ELR (cell line): ENCODE data around the gene CTDSPL2.
"Not testable (repeated sequence)": the region's sequence is repeated elsewhere in the genome, so short reads cannot be mapped to it uniquely, and the experiment has no call there.

Experiments used
- DNase-seq: peaks from one replicate; pipeline ENCODE4 v3.0.0-alpha.2; 2015; ENCODE audit warnings: low read depth

The CTDSPL2 gene

DNA sequence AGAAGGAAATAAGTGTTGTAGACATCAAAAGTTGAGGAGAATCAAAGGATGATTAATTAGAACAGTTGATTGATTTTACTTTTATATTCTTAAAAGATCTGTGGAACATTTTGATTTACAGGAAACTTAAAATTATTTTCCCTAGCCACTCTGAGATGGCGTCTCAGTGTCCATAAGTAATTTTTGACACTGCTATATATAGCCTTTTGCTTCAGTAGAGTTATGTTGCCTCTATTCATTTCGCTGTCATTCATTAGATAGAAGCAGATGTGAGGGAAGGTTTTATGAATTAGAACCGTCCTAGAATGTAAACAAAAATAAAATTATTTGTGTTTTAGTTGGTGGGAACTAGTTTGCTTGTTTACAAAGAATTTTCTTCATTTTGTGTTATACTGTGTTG, 58.5 kb downstream of the CTDSPL2 start:
- no peak for DNase-seq

DNA sequence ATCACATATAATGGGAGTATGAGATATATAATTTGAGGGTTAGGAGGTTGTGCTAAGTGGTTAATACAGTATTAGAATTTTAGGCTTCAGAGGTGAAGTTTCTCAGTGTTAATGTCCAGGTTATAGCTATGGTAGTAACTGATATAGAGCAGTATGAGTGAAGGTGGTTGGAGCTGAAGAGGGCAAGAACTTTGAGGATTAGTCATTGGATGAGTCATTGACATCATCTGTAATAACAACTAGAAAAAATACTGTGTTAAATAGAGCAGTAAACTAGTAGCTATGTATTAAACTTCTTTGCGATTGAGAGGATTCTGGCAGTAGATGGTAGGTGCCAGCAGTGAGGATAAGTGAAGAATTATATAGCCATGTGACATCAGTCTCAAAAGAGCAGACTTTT, 62.0 kb downstream of the CTDSPL2 start:
- peak; percentile 90 for DNase-seq

DNA sequence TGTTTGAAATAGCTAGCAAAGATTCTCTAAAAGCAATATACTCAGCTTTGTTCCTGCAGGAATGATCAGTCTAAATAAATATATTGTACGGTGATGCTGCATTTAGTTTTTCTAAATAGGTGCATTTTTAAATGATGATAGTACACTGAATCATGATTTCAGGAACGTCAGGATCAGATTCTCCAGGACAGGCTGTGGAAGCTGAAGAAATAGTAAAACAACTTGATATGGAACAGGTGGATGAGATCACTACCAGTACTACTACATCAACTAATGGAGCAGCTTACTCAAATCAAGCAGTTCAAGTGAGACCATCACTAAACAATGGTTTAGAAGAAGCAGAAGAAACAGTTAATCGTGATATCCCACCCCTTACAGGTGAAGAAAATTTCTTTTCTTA, 63.2 kb downstream of the CTDSPL2 start:
- peak; percentile 69 for DNase-seq

GRCh38 chr15:44492040-44492439, 64.6 kb downstream of the CTDSPL2 start:
- DNase-seq: no peak

DNA sequence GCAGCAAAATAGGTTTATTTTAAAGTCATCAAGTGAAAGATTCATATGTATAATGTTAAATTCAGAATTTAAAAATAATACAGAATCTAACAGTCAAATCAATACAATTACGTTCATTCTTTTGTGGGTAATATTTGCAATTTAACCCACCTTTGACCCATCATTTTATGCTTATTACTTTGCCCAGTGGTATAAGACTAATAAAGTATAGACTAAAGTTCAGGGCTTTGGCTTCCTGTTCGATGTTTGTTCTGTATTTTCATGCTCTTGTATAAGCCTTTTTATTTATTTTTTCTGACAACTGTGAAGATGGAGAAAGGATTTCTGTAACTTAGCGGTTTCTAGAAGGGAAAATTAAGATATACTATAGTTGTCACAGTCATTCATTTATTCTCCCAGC, 65.2 kb downstream of the CTDSPL2 start:
- no peak for DNase-seq

DNA sequence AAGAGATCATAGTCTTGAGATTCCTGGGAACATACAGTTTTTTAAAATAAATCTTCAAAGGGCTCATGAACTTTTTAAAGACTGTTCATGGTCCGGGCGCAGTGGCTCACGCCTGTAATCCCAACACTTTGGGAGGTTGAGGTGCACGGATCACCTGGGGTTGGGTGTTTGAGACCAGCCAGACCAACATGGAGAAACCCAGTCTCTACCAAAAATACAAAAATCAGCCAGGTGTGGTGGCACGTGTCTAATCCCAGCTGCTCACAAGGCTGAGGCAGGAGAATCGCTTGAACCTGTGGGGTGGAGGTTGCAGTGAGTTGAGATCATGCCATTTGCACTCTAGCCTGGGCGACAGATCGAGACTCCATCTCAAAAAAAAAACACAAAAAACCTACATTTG, 68.1 kb downstream of the CTDSPL2 start:
- no peak for DNase-seq

GRCh38 chr15:44500555-44500954, 73.1 kb downstream of the CTDSPL2 start:
- DNase-seq: no peak

- DNase-seq: peak; percentile 63
Observed at GRCh38 chr15:44501768-44502366, 74.4 kb downstream of the CTDSPL2 start.

GRCh38 chr15:44516436-44516835, 89.0 kb downstream of the CTDSPL2 start:
- no peak for DNase-seq

- no peak for DNase-seq
Observed at GRCh38 chr15:44519537-44519936, 92.1 kb downstream of the CTDSPL2 start.

DNA sequence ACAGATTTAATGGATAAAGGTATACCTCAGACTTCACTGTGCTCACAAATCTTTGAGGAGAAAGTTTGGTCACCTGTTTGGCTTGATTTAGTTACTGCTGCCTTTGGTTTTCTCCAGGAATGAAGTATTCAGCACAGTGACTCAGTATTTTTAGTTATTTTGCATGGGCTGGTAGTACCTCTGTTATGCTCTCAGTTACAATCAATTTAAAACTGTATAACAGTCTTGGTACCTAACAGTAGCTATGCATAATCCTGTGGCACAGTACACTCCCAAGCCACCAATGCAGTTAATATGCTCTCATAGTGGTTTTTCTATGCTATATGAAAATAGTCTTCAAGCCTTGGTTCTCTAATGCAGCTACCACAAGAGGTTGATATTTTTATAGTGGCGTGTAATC, 97.6 kb downstream of the CTDSPL2 start:
- no peak for DNase-seq

GRCh38 chr15:44527241-44527640, 99.8 kb downstream of the CTDSPL2 start:
- no peak for DNase-seq

DNA sequence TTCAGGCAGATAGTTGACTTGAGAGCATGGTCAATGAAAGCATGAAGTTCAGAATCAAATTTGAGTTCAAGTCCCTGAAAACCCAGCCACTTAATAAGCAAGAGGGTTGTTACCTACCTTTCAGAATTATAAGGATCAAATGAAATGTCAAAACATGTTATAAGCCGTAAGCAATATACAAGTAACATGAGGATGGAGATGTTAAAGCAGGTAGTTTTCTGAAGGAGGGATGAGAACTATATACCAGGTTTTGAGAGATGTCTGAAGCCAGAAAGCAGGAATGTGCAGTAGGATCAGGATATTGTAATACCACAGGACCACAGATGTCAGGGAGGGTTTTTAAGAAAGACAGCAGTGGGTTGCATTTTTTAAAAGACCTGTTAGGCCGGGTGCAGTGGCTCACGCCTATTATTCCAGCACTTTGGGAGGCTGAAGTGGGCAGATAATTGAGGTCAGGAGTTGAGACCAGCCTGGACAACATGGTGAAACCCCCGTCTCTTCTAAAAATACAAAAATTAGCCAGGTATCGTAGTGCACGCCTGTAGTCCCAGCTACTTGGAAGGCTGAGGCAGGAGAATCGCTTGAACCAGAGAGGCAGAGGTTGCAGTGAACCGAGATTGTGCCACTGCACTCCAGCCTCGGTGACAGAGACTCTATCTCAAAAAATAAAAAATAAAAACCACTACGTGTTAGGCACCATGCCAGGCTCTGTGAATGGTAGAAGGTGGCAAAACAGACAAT, 102.6 kb downstream of the CTDSPL2 start:
- no peak for DNase-seq

- peak; percentile 17 for DNase-seq
Observed at GRCh38 chr15:44530653-44531052, 103.2 kb downstream of the CTDSPL2 start.

DNA sequence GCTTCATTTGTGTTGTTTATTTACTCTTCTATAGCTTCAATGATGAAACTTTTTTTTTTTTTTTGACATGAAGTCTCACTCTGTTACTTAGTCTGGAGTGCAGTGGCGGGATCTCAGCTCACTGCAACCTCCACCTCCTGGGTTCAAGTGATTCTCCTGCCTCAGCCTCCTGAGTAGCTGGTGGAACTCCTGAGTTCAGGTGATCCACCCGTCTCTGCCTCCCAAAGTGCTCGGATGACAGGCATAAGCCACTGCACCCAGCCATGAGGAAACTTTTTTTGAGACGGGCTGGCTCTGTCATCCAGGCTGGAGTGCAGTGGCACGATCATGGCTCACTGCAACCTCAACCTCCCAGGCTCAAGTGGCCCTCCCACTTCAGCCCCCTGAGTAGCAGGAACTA, 104.8 kb downstream of the CTDSPL2 start:
- DNase-seq: not testable (repeated sequence)

DNA sequence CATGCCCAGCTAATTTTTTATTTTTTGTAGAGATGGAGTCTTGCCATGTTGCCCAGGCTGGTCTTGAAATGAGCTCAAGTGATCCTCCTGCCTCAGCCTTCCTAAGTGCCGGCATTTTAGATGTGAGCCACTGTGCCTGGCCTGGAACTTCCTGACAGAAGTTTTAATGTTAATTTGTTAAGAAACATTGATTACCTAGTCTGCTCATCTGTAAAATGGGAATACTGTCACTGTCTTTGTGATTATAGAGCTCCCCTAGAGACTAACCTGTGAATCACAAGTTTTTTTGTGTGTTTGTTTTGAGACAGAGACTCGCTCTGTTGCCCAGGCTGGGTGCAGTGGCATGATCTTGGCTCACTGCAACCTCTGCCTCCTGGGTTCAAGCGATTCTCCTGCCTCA, 105.3 kb downstream of the CTDSPL2 start:
- DNase-seq: peak; percentile 25

- DNase-seq: no peak
Observed at GRCh38 chr15:44535092-44535491, 107.7 kb downstream of the CTDSPL2 start.

- peak; percentile 45 for DNase-seq
Observed at GRCh38 chr15:44535523-44536301, 108.3 kb downstream of the CTDSPL2 start.

DNA sequence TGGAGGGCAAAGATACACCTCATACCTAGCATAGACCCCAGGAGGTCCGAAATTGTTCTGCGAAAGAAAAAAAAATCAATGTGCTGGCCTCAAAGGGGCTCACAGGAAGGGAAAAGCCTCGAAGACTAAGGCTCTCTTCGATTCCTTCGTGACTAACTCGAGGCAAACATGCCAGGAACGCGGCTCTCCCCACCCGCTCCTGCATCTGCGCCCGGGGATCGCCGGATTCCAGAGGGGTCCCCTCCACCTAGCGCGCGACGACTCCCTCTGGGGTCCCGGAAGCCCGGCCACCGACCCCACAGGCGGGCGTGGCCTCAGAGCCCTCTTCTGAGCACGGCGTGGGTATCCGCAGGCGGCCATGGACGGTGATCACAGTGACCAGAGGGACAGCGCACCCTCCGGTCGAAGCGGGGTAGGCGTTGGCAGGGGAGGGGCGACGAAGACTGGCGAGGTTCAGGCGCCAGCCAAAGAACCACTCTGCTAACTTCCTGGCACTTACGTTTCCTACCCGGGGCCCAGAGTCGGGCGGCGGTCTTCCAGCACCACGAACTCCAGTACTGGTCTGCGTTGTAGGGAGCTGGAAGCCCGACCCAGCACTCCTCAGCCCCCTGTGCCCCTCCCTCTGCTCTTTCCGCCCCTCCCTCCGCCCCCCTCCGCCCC, 109.0 kb downstream of the CTDSPL2 start:
- DNase-seq: peak; percentile 88

DNA sequence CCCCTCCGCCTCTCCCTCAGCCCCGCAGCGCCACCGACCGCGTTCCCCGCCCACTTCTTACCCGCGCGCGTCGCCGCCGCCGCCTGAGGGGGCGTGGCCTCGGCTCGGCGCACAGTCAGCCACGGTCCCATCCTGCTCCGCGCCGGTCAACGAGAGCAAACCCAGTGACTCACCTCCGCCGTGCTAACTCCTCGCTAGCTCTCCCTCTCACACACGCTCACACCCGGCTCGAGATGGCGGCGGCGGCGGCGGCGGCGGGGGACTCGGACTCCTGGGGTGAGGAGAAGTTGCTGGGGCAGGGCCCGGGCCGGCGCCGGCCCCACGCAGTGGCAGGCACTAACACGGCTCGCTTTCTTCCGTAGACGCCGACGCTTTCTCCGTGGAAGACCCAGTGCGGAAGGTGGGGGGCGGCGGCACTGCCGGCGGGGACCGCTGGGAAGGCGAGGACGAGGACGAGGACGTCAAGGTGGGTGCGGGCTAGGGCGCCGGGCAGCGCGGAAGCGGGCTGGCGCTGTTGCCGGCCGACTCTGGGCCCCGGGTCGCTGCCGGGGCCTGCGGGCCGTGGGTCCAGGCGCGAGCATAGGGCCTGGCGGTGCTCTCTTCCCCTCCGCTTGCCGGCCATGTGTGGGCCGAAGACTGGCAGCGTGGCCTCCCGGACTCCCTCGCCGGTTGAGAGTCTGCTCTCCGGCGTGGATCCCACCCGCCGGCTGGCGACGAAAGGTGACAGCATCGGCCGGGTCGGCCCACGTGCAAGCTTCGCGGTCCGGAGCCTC, 109.7 kb downstream of the CTDSPL2 start, which contains the start of gene EIF3J:
Gene EIF3J (plus strand): TSS at position 186 of the 773 bp plus-strand sequence. CDS start 48 bp downstream, at position 234.
- peak; percentile 97 for DNase-seq

GRCh38 chr15:44537735-44538240, 110.4 kb downstream of the CTDSPL2 start:
- no peak for DNase-seq
